Peyer's patch (tissue), 4 donors: ENCODE measurements around the gene SELE. TPM values are rescaled to one million over a fixed set of nuclear protein-coding genes. Genes with fewer than 3 reads are reported as not detected.

Experiments
- DNase-seq, 3 donors: peaks; one replicate each; pipeline ENCODE4 v3.0.0-alpha.2; 2017 to 2019
- H3K27ac ChIP-seq, 4 donors: fragments of 200-600 bp; sonication (generic); one replicate each; pipeline ENCODE4 v1.5.1; 2016 to 2019
- H3K27me3 ChIP-seq, 2 donors: fragments of 200-600 bp; sonication (generic); one replicate each; pipeline ENCODE4 v1.5.1; 2019
- H3K36me3 ChIP-seq, 3 donors: fragments of 200-600 bp; sonication (generic); one replicate each; pipeline ENCODE4 v1.5.1; 2016 to 2019
- H3K4me1 ChIP-seq, 4 donors: fragments of 200-600 bp; sonication (generic); one replicate each; pipeline ENCODE4 v1.5.1; 2016 to 2019
- H3K4me3 ChIP-seq, 4 donors: fragments of 200-600 bp; sonication (generic); 1 replicate in 3 of 4; 2 replicates in 1 of 4; pipeline ENCODE4 v1.5.1; 2016 to 2019; ENCODE audit warnings: mild to moderate bottlenecking in 1 of 4
- H3K9me3 ChIP-seq, 4 donors: fragments of 200-600 bp; sonication (generic); one replicate each; pipeline ENCODE4 v1.5.1; 2016 to 2019; ENCODE audit warnings: mild to moderate bottlenecking in 1 of 4
- POLR2A ChIP-seq, 2 donors: fragments of 450-650 bp; IDR thresholded peaks; one replicate each; pipeline ENCODE4 v1.5.1; 2017; ENCODE audit warnings: antibody characterized with exemption in 2 of 2, mild to moderate bottlenecking in 2 of 2, moderate library complexity in 2 of 2
- total RNA-seq, 4 donors: library from RNA; depleted of rRNA; stranded (reverse); fragments of >200 nt; gene quantifications; one replicate each; pipeline ENCODE4 v1.1.0, GENCODE V29; 2016
- TF ChIP-seq, protein P1 (sequence below), 6 experiments: fragments of 450-650 bp in 4 of 6; fragments of 200-600 bp in 2 of 6; sonication (generic) in 1 of 6; IDR thresholded peaks; one replicate each; pipeline ENCODE4 v1.5.1; 2017 to 2019; ENCODE audit warnings: antibody characterized with exemption in 6 of 6, mild to moderate bottlenecking in 3 of 6, moderate library complexity in 1 of 6

The SELE gene
- total RNA-seq, 4 donors from 2014 or later, result 0.57 to 0.83 TPM; not detected in 2

DNA sequence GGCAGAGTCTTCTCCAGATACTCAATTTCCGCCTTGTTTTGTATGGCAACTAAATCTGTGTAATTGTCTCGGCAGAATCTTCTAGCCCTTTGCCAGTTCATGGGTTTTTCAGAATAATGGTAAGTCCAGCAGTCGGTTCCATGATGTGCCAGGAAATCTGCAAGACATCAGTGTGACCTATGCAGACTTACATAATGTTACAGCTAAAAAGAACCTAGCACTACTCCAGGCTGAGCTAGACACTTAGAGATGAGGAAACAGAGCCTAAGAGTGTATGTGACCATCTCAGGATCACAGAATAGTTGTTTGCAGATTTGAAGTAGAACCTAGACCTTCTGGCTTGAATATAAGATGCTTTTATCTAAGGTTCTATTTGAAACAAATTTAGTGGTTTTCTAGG is 25.2 kb downstream of the SELE start:
- no peak for TF ChIP-seq POLR2A (IDR thresholded peaks at IDR 0.05)
- TF ChIP-seq, protein P1, sequence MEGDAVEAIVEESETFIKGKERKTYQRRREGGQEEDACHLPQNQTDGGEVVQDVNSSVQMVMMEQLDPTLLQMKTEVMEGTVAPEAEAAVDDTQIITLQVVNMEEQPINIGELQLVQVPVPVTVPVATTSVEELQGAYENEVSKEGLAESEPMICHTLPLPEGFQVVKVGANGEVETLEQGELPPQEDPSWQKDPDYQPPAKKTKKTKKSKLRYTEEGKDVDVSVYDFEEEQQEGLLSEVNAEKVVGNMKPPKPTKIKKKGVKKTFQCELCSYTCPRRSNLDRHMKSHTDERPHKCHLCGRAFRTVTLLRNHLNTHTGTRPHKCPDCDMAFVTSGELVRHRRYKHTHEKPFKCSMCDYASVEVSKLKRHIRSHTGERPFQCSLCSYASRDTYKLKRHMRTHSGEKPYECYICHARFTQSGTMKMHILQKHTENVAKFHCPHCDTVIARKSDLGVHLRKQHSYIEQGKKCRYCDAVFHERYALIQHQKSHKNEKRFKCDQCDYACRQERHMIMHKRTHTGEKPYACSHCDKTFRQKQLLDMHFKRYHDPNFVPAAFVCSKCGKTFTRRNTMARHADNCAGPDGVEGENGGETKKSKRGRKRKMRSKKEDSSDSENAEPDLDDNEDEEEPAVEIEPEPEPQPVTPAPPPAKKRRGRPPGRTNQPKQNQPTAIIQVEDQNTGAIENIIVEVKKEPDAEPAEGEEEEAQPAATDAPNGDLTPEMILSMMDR (IDR thresholded peaks at IDR 0.05), result no peak
- Histone ChIP-seq H3K27ac (peak overlapping the region in 1 of 4 donors; percentile 61), H3K4me3 (peak overlapping the region in 1 of 4 donors; percentile 0), H3K36me3 (no peaks in the 10 kb centered on the region), H3K4me1 (no peaks in the 10 kb centered on the region), H3K9me3 (no peaks in the 10 kb centered on the region), H3K27me3 (no peaks in the 10 kb centered on the region)
- no peak for DNase-seq

- DNase-seq, result no peak
- TF ChIP-seq, protein P1 (IDR thresholded peaks at IDR 0.05), result no peak
- no peak for TF ChIP-seq POLR2A (IDR thresholded peaks at IDR 0.05)
- Histone ChIP-seq H3K4me1 (no peaks in the 10 kb centered on the region), H3K9me3 (no peaks in the 10 kb centered on the region), H3K27me3 (no peaks in the 10 kb centered on the region), H3K4me3 (peak overlapping the region in 1 of 4 donors; percentile 0), H3K27ac (peak overlapping the region in 1 of 4 donors; percentile 61), H3K36me3 (no peaks in the 10 kb centered on the region)
Observed at GRCh38 chr1:169707912-169708604, 25.8 kb downstream of the SELE start.

DNA sequence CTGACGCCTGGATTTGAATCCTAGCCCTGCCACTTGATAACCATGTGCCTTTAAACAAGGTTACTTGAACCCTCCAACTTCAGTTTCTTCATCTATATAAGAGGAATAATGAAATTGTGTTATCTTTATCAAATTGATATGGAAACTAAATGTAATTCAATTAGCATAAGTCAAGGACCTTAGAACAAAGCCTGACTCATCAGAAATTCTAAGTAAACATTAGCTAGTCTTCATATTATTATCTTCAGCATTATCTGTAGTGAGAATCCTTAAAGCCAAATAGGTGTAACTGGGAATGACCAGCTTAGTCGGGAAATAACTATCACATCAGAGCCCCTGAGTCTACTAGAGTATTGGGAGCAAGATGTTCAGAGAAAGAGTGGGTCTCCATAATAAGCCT is 29.1 kb downstream of the SELE start:
- TF ChIP-seq, protein P1 (IDR thresholded peaks at IDR 0.05), result no peak
- TF ChIP-seq POLR2A (IDR thresholded peaks at IDR 0.05), result no peak
- no peak for DNase-seq
- Histone ChIP-seq H3K27ac (no peak overlapping the region), H3K4me1 (no peaks in the 10 kb centered on the region), H3K4me3 (no peak overlapping the region), H3K9me3 (no peaks in the 10 kb centered on the region), H3K36me3 (no peaks in the 10 kb centered on the region), H3K27me3 (no peaks in the 10 kb centered on the region)

GRCh38 chr1:169701261-169702005 is 32.4 kb downstream of the SELE start:
- Histone ChIP-seq H3K27me3 (no peaks in the 10 kb centered on the region), H3K27ac (peak overlapping the region in 1 of 4 donors; percentile 60), H3K36me3 (no peaks in the 10 kb centered on the region), H3K4me1 (no peaks in the 10 kb centered on the region), H3K9me3 (no peaks in the 10 kb centered on the region), H3K4me3 (no peak overlapping the region)
- no peak for TF ChIP-seq POLR2A (IDR thresholded peaks at IDR 0.05)
- TF ChIP-seq, protein P1 (IDR thresholded peaks at IDR 0.05), result no peak
- no peak for DNase-seq

- no peaks in the 10 kb centered on the region for H3K27me3 ChIP-seq
- no peaks in the 10 kb centered on the region for H3K9me3 ChIP-seq
- DNase-seq, result no peak
- no peaks in the 10 kb centered on the region for H3K36me3 ChIP-seq
- no peak overlapping the region for H3K27ac ChIP-seq
- no peaks in the 10 kb centered on the region for H3K4me1 ChIP-seq
- no peak overlapping the region for H3K4me3 ChIP-seq
- TF ChIP-seq, protein P1 (IDR thresholded peaks at IDR 0.05), result no peak
- no peak for TF ChIP-seq POLR2A (IDR thresholded peaks at IDR 0.05)
Observed at GRCh38 chr1:169699707-169700106, 34.2 kb downstream of the SELE start.
